K562 (cell line): ENCODE results near the gene NUDT22.

Source experiments
- EGR1 ChIP-seq: fragments of 450-650 bp; conservative IDR thresholded peaks from 2 replicates; pipeline ENCODE4 v1.6.1; 2017; ENCODE audit warnings: mild to moderate bottlenecking
- EP300 ChIP-seq: IDR thresholded peaks from 2 replicates; pipeline ENCODE4 v1.6.1; 2012; ENCODE audit warnings: low read length, improper control_type of control experiment
- EZH2 ChIP-seq: IDR thresholded peaks from 2 replicates; pipeline ENCODE4 v1.6.1; 2012; ENCODE audit warnings: low read depth, mild to moderate bottlenecking, inconsistent platforms, low read length, borderline replicate concordance
- HNRNPK ChIP-seq: fragments of 200-400 bp; formaldehyde crosslinking; IDR thresholded peaks from one replicate; pipeline ENCODE4 v1.6.1; 2018; ENCODE audit warnings: mild to moderate bottlenecking, low read depth, low read length; ENCODE audit not compliant: poor library complexity, severe bottlenecking
- MEIS2 ChIP-seq: fragments of 450-650 bp; IDR thresholded peaks from 2 replicates; pipeline ENCODE4 v1.6.1; 2014; ENCODE audit warnings: mild to moderate bottlenecking; ENCODE audit not compliant: partially characterized antibody
- POLR2AphosphoS5 ChIP-seq: IDR thresholded peaks from 2 replicates; pipeline ENCODE4 v1.6.1; 2011; ENCODE audit warnings: mild to moderate bottlenecking, low read depth, low read length, moderate library complexity; ENCODE audit not compliant: control insufficient read depth, insufficient read depth
- RAD21 ChIP-seq, 2 experiments: fragments of 250-450 bp in 1 of 2; fragments of 450-650 bp in 1 of 2; sonication (Bioruptor Pico) in 1 of 2; formaldehyde crosslinking in 1 of 2; IDR thresholded peaks in 1 of 2; conservative IDR thresholded peaks in 1 of 2; 2 replicates each; pipeline versions ENCODE4 v1.4.0 to v1.8.0; 2020 to 2022; ENCODE audit warnings: mild to moderate bottlenecking in 2 of 2, moderate library complexity in 1 of 2
- SRF ChIP-seq, 2 experiments: fragments of 250-450, 450-650 bp in 1 of 2; sonication (Bioruptor Pico) in 1 of 2; sonication (generic) in 1 of 2; formaldehyde crosslinking; IDR thresholded peaks; 2 replicates each; pipeline versions ENCODE4 v1.5.0 to v1.5.1; 2020 to 2022; ENCODE audit warnings: mild to moderate bottlenecking in 1 of 2, missing genetic modification reagents in 1 of 2
- ZNF232 ChIP-seq: sonication (generic); formaldehyde crosslinking; IDR thresholded peaks from 2 replicates; pipeline ENCODE4 v1.8.0; 2022; ENCODE audit warnings: mild to moderate bottlenecking, missing genetic modification reagents
- ZNF764 ChIP-seq: fragments of 250-450 bp; sonication (Bioruptor Pico); IDR thresholded peaks from 2 replicates; pipeline ENCODE4 v1.4.0; 2020; ENCODE audit warnings: low read depth, mild to moderate bottlenecking, moderate library complexity
- TF ChIP-seq, protein P1 (sequence below): sonication (generic); formaldehyde crosslinking; IDR thresholded peaks from 2 replicates; pipeline ENCODE4 v1.8.1; 2023; ENCODE audit warnings: mild to moderate bottlenecking, missing genetic modification reagents
- TF ChIP-seq, protein P2 (sequence below), 3 experiments: fragments of 200-800 bp in 1 of 3; fragments of 250-450 bp in 1 of 3; fragments of 450-650 bp in 1 of 3; sonication (Bioruptor Pico) in 1 of 3; sonication (Bioruptor generic) in 1 of 3; formaldehyde crosslinking in 1 of 3; IDR thresholded peaks; 2 replicates each; pipeline versions ENCODE4 v1.6.1 to v1.8.0; 2016 to 2022; ENCODE audit warnings: mild to moderate bottlenecking in 2 of 3, missing genetic modification characterization in 2 of 3, missing compliant biosample characterization in 1 of 3, moderate library complexity in 1 of 3
- TF ChIP-seq, protein P3 (sequence below), 3 experiments: IDR thresholded peaks in 2 of 3; conservative IDR thresholded peaks in 1 of 3; 2 replicates each; pipeline ENCODE4 v1.5.1; 2011 to 2012; ENCODE audit warnings: low read length in 3 of 3, mild to moderate bottlenecking in 3 of 3, control low read depth in 2 of 3, improper control_type of control experiment in 1 of 3, inconsistent platforms in 1 of 3, low read depth in 1 of 3, mixed read lengths in 1 of 3, moderate library complexity in 1 of 3; ENCODE audit not compliant: insufficient read depth in 2 of 3
- TF ChIP-seq, protein P4 (sequence below): sonication (generic); formaldehyde crosslinking; IDR thresholded peaks from 2 replicates; pipeline ENCODE4 v1.8.1; 2022; ENCODE audit warnings: missing genetic modification reagents

DNA sequence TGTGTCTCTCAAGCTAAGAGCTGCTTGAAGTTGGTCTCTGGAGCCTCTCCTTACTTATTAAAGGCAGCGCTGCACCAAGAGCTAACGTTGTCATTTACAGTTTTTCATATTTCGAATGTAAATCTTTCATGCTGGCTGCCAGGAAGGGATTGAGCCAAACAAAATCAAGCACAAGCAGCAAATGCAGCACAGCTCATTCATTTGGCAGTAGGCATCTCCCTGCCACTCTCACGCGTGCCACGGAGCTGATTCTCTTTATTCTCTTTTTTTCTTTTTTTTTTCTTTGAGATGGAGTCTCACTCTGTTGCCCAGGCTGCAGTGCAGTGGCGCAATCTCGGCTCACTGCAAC lies 6.9 kb downstream of the NUDT22 start:
- TF ChIP-seq, protein P1, sequence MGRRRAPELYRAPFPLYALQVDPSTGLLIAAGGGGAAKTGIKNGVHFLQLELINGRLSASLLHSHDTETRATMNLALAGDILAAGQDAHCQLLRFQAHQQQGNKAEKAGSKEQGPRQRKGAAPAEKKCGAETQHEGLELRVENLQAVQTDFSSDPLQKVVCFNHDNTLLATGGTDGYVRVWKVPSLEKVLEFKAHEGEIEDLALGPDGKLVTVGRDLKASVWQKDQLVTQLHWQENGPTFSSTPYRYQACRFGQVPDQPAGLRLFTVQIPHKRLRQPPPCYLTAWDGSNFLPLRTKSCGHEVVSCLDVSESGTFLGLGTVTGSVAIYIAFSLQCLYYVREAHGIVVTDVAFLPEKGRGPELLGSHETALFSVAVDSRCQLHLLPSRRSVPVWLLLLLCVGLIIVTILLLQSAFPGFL (CRISPR knock-in tag), result no peak
- TF ChIP-seq, protein P2, sequence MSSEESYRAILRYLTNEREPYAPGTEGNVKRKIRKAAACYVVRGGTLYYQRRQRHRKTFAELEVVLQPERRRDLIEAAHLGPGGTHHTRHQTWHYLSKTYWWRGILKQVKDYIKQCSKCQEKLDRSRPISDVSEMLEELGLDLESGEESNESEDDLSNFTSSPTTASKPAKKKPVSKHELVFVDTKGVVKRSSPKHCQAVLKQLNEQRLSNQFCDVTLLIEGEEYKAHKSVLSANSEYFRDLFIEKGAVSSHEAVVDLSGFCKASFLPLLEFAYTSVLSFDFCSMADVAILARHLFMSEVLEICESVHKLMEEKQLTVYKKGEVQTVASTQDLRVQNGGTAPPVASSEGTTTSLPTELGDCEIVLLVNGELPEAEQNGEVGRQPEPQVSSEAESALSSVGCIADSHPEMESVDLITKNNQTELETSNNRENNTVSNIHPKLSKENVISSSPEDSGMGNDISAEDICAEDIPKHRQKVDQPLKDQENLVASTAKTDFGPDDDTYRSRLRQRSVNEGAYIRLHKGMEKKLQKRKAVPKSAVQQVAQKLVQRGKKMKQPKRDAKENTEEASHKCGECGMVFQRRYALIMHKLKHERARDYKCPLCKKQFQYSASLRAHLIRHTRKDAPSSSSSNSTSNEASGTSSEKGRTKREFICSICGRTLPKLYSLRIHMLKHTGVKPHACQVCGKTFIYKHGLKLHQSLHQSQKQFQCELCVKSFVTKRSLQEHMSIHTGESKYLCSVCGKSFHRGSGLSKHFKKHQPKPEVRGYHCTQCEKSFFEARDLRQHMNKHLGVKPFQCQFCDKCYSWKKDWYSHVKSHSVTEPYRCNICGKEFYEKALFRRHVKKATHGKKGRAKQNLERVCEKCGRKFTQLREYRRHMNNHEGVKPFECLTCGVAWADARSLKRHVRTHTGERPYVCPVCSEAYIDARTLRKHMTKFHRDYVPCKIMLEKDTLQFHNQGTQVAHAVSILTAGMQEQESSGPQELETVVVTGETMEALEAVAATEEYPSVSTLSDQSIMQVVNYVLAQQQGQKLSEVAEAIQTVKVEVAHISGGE (CRISPR knock-in tag; IDR thresholded peaks at IDR 0.05), result no peak
- TF ChIP-seq SRF (CRISPR knock-in tag; IDR thresholded peaks at IDR 0.05) (no peak), EP300 (no peak), HNRNPK (no peak), EZH2 (no peak), MEIS2 (no peak), ZNF764 (no peak), POLR2AphosphoS5 (no peak), ZNF232 (CRISPR knock-in tag) (no peak), RAD21 (CRISPR knock-in tag; conservative IDR thresholded peaks at IDR 0.05 in 1 of 2, IDR thresholded peaks at IDR 0.05 in 1 of 2) (no peak), EGR1 (no peak)
- TF ChIP-seq, protein P3, sequence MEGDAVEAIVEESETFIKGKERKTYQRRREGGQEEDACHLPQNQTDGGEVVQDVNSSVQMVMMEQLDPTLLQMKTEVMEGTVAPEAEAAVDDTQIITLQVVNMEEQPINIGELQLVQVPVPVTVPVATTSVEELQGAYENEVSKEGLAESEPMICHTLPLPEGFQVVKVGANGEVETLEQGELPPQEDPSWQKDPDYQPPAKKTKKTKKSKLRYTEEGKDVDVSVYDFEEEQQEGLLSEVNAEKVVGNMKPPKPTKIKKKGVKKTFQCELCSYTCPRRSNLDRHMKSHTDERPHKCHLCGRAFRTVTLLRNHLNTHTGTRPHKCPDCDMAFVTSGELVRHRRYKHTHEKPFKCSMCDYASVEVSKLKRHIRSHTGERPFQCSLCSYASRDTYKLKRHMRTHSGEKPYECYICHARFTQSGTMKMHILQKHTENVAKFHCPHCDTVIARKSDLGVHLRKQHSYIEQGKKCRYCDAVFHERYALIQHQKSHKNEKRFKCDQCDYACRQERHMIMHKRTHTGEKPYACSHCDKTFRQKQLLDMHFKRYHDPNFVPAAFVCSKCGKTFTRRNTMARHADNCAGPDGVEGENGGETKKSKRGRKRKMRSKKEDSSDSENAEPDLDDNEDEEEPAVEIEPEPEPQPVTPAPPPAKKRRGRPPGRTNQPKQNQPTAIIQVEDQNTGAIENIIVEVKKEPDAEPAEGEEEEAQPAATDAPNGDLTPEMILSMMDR (IDR thresholded peaks at IDR 0.05 in 2 of 3, conservative IDR thresholded peaks at IDR 0.05 in 1 of 3; ENCODE audit: insufficient read depth in 2 of 3, low read depth in 1 of 3, low read length in 3 of 3), result no peak
- TF ChIP-seq, protein P4, sequence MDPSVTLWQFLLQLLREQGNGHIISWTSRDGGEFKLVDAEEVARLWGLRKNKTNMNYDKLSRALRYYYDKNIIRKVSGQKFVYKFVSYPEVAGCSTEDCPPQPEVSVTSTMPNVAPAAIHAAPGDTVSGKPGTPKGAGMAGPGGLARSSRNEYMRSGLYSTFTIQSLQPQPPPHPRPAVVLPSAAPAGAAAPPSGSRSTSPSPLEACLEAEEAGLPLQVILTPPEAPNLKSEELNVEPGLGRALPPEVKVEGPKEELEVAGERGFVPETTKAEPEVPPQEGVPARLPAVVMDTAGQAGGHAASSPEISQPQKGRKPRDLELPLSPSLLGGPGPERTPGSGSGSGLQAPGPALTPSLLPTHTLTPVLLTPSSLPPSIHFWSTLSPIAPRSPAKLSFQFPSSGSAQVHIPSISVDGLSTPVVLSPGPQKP (CRISPR knock-in tag), result no peak
